Coronary artery (tissue), 2 donors: Measurements from ENCODE around the gene EIF4ENIF1.
"Not testable (repeated sequence)": the region's sequence is repeated elsewhere in the genome, so short reads cannot be mapped to it uniquely, and the experiment has no call there.

Source experiments
- DNase-seq: peaks from one replicate; pipeline ENCODE4 v3.0.0-alpha.2; 2017; ENCODE audit warnings: low spot score
- H3K27ac ChIP-seq, 2 donors: fragments of 200-600 bp; sonication (generic); one replicate each; pipeline ENCODE4 v1.5.1; 2016 to 2019
- H3K4me3 ChIP-seq: fragments of 200-600 bp; sonication (generic); 2 replicates; pipeline ENCODE4 v1.5.1; 2016; ENCODE audit warnings: mild to moderate bottlenecking, moderate library complexity
- CTCF ChIP-seq: fragments of 200-600 bp; sonication (generic); IDR thresholded peaks from one replicate; pipeline ENCODE4 v1.5.1; 2019; ENCODE audit warnings: antibody characterized with exemption

EIF4ENIF1 gene

DNA sequence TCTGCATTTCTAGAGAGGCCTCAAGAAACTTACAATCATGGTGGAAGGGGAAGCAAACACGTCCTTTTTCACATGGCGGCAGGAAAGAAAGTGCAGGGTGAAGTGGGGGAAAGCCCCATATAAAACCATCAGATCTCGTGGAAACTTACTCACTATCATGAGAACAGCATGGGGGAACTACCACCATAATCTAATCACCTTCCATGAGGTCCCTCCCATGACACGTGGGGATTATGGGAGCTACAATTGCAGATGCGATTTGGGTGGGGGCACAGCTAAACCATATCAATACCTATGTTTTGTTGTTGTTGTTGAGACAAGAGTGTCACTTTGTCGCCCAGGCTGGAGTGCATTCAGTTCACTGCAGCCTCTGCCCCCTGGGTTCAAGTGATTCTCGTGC, 36.6 kb upstream of the EIF4ENIF1 start:
- Histone ChIP-seq H3K27ac (no peak overlapping the region), H3K4me3 (no peak overlapping the region)
- DNase-seq: no peak
- no peak for TF ChIP-seq CTCF

GRCh38 chr22:31524132-31524531, 34.5 kb upstream of the EIF4ENIF1 start:
- H3K27ac ChIP-seq, H3K4me3 ChIP-seq, DNase-seq: not testable (repeated sequence)

DNA sequence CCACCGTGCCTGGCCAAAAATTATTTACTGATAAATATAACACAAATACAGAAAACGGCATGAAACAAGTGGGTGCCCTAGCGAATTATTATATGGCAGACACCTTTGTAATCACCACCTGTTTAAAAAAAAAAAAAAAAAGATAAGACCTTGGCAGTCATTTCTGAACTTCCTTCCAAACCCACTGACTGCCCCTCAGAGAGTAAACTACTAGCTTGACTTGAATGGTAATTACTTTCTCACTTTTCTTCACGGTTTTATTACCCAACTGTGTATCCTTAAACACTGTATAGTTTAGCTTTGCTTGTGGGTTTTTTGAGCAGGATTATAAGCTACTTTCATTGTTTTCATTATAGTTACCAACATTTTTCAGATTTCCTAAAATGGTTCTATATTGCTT, 30.4 kb upstream of the EIF4ENIF1 start:
- Histone ChIP-seq H3K27ac (no peak overlapping the region), H3K4me3 (no peak overlapping the region)
- TF ChIP-seq CTCF: no peak
- DNase-seq: no peak

- no peak overlapping the region for H3K4me3 ChIP-seq
Measured at GRCh38 chr22:31509061-31509762, 19.6 kb upstream of the EIF4ENIF1 start.

DNA sequence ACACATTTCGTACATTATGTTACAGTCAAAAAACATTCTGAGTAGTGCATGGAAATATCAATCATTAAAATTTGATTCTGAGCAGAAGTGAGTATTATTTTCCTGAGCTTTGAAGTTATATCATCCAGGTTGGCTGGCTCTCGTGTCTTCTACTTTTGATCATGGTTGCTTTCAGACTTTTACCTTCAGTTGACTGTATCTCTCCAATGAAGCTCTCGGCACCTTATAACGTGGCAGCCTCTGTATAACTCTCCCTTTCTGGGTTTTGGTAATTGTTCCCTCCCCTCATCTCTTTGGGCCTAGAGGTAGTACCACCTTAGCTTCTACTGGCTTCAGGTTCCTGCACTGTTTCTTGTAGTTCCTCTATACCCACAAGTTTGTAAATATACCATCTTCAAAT, 18.9 kb upstream of the EIF4ENIF1 start:
- Histone ChIP-seq H3K27ac (no peak overlapping the region), H3K4me3 (no peak overlapping the region)
- no peak for DNase-seq
- TF ChIP-seq CTCF: no peak

More at GRCh38 chr22:31509061-31509762, 19.6 kb upstream of the EIF4ENIF1 start:
- H3K27ac ChIP-seq: no peak overlapping the region
- no peak for DNase-seq
- TF ChIP-seq CTCF: no peak

- DNase-seq, H3K27ac ChIP-seq, H3K4me3 ChIP-seq: not testable (repeated sequence)
Measured at GRCh38 chr22:31507517-31507916, 17.9 kb upstream of the EIF4ENIF1 start.

DNA sequence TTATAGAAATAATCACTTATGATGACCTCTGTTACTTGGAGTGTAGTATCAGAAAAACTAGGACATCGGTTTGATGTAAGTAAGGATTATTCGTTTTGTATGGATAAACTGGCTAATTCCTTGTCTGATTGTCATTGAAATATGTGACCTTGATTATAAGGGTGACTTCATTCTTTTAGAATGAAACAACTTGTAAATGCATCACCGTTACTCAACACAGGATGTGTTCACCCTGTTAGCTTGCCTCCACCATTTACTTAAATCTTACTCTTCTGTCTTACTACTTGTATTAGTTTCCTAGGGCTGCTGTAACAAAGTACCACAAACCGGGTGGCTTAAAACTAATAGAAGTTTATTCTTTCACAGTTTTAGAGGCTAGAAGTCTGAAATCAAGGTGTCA, 14.6 kb upstream of the EIF4ENIF1 start:
- H3K4me3 ChIP-seq: no peak overlapping the region
- TF ChIP-seq CTCF: no peak
- DNase-seq: no peak
- H3K27ac ChIP-seq: no peak overlapping the region

DNA sequence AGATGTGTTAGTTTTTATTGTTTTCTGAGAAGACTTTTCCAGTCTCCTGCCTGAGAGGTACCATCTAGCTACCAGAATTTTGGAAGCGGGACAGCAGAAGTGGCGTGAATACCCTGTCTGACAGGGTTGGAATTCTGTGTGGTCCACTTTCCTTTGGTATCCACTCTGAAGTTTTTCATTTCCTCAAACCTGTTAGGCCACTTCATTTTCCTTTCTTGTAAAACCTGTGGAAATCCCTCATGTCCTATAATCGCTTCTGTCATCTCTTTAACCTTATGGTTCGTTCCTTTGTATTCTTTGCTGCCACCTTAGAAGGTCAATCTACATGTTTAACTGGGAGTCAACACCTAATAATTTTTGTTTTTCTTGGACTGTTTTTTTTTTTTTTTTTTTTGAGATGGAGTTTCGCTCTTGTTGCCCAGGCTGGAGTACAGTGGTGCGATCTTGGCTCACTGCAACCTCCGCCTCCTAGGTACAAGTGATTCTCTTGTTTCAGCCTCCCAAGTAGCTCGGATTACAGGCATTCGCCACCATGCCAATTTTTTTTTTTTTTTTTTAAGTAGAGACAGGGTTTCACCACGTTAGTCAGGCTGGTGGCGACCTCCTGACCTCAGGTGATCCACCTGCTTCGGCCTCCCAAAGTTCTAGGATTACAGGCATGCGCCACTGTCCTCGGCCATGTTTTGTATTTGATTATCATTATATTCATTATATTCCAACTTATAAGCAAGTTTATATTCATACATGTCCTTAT, 13.7 kb upstream of the EIF4ENIF1 start:
- TF ChIP-seq CTCF: no peak
- no peak overlapping the region for H3K27ac ChIP-seq

More for the DNA sequence above, 13.7 kb upstream of the EIF4ENIF1 start:
- no peak overlapping the region for H3K4me3 ChIP-seq
- no peak for DNase-seq
